MM.1S (cell line): Measurements from ENCODE around the gene AK8.

Experiments
- CTCF ChIP-seq: fragments of 300-600 bp; sonication (generic); IDR thresholded peaks from 2 replicates; pipeline ENCODE4 v1.5.1; 2016; ENCODE audit warnings: antibody characterized with exemption, low read length, mixed read lengths
- EZH2 ChIP-seq: fragments of 300-600 bp; sonication (generic); optimal IDR thresholded peaks from 2 replicates; pipeline ENCODE3; 2017; ENCODE audit warnings: low read depth, mild to moderate bottlenecking, antibody characterized with exemption, low read length, mixed read lengths

DNA sequence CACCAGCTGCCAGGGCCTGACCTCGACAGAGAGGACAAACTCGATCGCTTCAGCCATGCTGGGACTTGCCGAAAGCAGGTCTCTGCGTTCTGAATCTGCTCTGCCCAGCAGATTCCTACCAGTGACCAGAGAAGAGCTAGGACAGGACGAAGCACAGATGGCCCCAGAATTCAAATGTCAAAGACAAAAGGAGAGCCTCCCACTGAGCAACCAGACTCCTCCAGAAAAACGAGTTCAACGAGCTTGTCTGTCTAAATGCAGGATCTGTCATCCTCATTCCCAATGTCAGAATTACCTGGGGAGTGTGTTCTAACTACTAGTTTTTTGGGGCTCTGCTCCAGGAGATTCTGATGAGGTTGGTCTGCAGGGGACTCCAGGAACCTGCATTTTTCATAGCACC, 13.4 kb downstream of the AK8 start:
- TF ChIP-seq CTCF (no peak), EZH2 (no peak)
